ENCODE results near the gene PTPN21.

Gene PTPN21

DNA sequence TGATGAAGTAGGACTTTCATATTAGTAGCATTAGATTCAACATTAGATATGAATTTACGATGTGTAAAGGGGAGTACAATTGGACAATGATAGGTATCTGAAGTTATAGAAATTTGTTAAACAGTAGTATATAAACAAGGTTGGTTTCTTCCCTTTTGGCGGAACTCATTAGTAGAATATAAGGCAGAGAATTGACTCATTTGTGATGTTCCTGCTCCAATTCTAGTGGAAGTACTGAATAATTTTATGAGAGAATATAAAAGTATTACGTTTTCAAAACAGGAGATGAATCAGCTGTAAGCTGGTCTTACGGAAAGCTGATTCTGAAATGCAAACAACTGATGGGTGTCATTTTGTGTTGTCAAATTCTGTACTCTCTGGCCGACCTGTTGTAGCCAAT is 21.4 kb upstream of the PTPN21 start:
- Histone ChIP-seq H3K9me3 (ENCODE audit: control insufficient read depth, insufficient read depth, low read length) (no peaks in the 10 kb centered on the region), H3K4me1 (ENCODE audit: control insufficient read depth, insufficient read depth, low read length) (no peaks in the 10 kb centered on the region), H3K27me3 (ENCODE audit: control insufficient read depth, insufficient read depth, low read length) (no peaks in the 10 kb centered on the region), H3K9ac (ENCODE audit: low read depth, low read length) (no peak overlapping the region), H3K36me3 (ENCODE audit: control insufficient read depth, insufficient read depth, low read length) (peaks cover 98% of the 10 kb centered on the region), H3K4me3 (ENCODE audit: low read depth, low read length) (no peak overlapping the region), H3K27ac (ENCODE audit: low read depth, low read length) (no peak overlapping the region)

DNA sequence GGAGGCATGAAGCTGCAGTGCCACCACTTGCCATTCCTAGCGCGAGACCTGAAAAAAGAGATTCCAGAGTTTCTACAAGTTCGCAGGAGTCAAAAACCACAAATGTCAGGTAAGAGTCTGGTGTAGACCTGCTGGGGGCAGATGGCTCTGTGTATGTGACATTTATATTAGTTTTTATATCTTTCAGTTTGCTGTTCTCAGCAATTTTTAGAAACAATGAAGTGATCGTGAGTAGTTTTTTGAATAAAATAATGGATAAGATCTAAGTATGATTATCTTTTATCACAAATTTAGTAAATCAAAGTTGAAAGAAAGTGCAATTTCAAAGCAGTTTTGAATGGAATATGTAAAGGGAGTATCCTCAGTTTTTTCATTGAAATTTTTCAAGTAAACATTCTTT is 17.3 kb upstream of the PTPN21 start:
- no peak overlapping the region for H3K4me3 ChIP-seq (ENCODE audit: low read depth, low read length)
- H3K4me1 ChIP-seq (ENCODE audit: control insufficient read depth, insufficient read depth, low read length) = no peaks in the 10 kb centered on the region
- H3K27me3 ChIP-seq (ENCODE audit: control insufficient read depth, insufficient read depth, low read length) = no peaks in the 10 kb centered on the region
- H3K9me3 ChIP-seq (ENCODE audit: control insufficient read depth, insufficient read depth, low read length) = no peaks in the 10 kb centered on the region
- H3K9ac ChIP-seq (ENCODE audit: low read depth, low read length) = no peak overlapping the region
- H3K27ac ChIP-seq (ENCODE audit: low read depth, low read length) = no peak overlapping the region
- H3K36me3 ChIP-seq (ENCODE audit: control insufficient read depth, insufficient read depth, low read length) = peaks cover 97% of the 10 kb centered on the region

DNA sequence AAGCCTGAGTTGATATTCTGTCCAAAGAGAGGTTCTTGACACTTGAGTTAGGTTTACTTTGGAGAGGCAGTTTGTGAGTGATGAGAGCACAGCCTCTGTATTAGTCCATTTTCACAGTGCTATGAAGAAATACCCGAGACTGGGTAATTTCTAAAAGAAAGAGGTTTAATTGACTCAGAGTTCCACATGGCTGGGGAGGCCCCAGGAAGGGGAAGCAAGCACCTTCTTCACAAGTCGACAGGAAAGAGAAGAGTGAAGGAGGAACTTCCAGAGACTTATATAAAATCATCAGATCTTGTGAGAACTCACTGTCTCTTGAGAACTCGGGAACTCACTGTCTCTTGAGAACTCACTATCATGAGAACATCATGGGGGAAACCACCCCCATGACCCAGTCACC is 13.4 kb upstream of the PTPN21 start:
- Histone ChIP-seq H3K27me3 (ENCODE audit: control insufficient read depth, insufficient read depth, low read length) (no peaks in the 10 kb centered on the region), H3K36me3 (ENCODE audit: control insufficient read depth, insufficient read depth, low read length) (peaks cover 73% of the 10 kb centered on the region), H3K4me3 (ENCODE audit: low read depth, low read length) (no peak overlapping the region), H3K9me3 (ENCODE audit: control insufficient read depth, insufficient read depth, low read length) (no peaks in the 10 kb centered on the region), H3K27ac (ENCODE audit: low read depth, low read length) (no peak overlapping the region), H3K4me1 (ENCODE audit: control insufficient read depth, insufficient read depth, low read length) (no peaks in the 10 kb centered on the region), H3K9ac (ENCODE audit: low read depth, low read length) (no peak overlapping the region)

DNA sequence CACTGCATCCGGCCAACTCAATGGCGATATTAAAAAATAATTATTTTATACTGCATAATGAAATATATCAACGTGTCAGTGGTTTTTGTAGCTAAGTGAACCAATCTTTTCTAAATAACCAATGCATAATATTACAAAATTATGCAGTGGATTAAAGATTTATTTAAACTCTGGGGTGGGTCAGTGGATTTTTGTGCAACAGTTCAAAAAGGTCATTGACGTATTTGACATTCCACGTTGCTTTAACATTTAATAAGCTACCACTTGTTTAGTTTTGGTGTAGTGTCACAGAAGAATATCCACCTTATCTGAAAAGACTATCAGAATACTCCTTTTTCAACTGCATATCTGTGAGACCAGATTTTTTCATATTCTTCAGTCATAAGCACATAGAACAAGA is 10.6 kb upstream of the PTPN21 start:
- peaks cover 5% of the 10 kb centered on the region for H3K4me1 ChIP-seq (ENCODE audit: control insufficient read depth, insufficient read depth, low read length)
- no peak overlapping the region for H3K9ac ChIP-seq (ENCODE audit: low read depth, low read length)
- peaks cover 47% of the 10 kb centered on the region for H3K36me3 ChIP-seq (ENCODE audit: control insufficient read depth, insufficient read depth, low read length)
- no peak overlapping the region for H3K4me3 ChIP-seq (ENCODE audit: low read depth, low read length)
- H3K9me3 ChIP-seq (ENCODE audit: control insufficient read depth, insufficient read depth, low read length) = no peaks in the 10 kb centered on the region
- H3K27me3 ChIP-seq (ENCODE audit: control insufficient read depth, insufficient read depth, low read length) = no peaks in the 10 kb centered on the region
- H3K27ac ChIP-seq (ENCODE audit: low read depth, low read length) = no peak overlapping the region

DNA sequence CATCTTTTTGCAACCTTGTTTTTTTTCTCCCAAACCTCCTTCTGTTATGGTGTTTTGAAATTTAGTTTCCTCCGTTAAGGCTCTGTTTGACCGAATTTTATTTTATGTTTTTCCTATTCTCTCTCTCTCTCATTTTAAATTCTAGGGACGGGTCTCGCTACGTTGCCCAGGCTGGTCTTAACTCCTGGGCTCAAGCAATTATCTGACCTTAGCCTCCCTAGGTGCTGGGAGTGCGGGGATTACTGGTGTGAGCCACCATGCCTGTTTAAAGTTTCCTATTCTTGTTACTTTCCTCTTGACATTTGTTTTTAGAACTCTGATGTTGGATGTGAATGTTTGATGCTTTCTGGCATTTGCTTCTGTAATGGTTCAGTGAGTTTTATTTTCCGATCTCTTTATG is 9.0 kb upstream of the PTPN21 start:
- Histone ChIP-seq H3K36me3 (ENCODE audit: control insufficient read depth, insufficient read depth, low read length) (peaks cover 32% of the 10 kb centered on the region), H3K27ac (ENCODE audit: low read depth, low read length) (peak overlapping the region; percentile 96), H3K27me3 (ENCODE audit: control insufficient read depth, insufficient read depth, low read length) (no peaks in the 10 kb centered on the region), H3K4me3 (ENCODE audit: low read depth, low read length) (peak overlapping the region; percentile 100), H3K4me1 (ENCODE audit: control insufficient read depth, insufficient read depth, low read length) (peaks cover 5% of the 10 kb centered on the region), H3K9ac (ENCODE audit: low read depth, low read length) (peak overlapping the region; percentile 1; the same call in 1 of the 2 replicates), H3K9me3 (ENCODE audit: control insufficient read depth, insufficient read depth, low read length) (no peaks in the 10 kb centered on the region)

DNA sequence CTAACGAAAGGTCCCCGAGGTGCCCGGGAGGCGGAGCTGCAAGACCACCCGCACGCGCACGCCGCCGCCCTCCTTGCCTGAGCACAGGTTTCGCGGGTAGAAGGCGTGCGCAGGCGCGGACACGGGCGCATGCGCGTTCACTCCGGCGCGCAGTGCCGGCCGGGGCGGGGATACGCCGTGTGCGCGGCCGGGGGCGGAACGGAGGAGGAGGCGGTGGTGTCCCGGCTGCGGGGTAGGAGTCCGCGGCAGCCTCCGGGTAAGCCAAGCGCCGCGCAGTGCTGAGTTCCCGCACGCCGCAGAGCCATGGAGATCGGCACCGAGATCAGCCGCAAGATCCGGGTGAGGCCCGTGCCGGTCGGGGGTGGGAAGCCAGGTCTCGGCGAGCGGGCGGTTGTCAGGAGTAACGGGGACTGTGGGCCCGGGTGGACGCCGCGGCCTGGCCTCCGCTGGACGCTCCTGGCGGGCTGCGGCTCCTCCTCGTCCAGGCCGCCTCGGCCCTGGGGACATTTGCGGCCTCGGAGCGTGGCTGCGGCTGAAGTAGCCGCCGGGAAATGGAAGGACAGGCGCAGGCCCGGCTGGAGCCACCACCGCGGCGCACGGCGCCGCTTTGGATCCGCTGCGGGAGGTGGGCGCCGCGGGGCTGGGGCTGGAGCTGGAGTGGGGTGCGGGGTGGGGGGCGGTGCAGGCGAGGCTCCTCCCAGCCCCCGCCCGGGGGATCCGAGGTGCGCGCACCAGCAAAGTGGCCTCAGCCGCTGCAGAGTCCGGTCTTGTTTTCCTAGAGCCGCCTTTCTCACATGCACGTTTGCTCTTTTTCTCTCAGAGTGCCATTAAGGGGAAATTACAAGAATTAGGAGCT is 8.3 kb upstream of the PTPN21 start, which contains the start of gene ZC3H14:
Gene ZC3H14, plus strand, starts transcription at position 207 of the 856 bp plus-strand sequence. Its CDS starts 97 bp downstream, at position 304.
- H3K27ac ChIP-seq (ENCODE audit: low read depth, low read length) = peak within 1 kb of the TSS; percentile 96
- peaks cover 5% of the 10 kb centered on the region for H3K4me1 ChIP-seq (ENCODE audit: control insufficient read depth, insufficient read depth, low read length)
- peak within 1 kb of the TSS; percentile 93 for H3K9ac ChIP-seq (ENCODE audit: low read depth, low read length)
- H3K9me3 ChIP-seq (ENCODE audit: control insufficient read depth, insufficient read depth, low read length) = no peaks in the 10 kb centered on the region
- no peaks in the 10 kb centered on the region for H3K27me3 ChIP-seq (ENCODE audit: control insufficient read depth, insufficient read depth, low read length)
- H3K4me3 ChIP-seq (ENCODE audit: low read depth, low read length) = peak within 1 kb of the TSS; percentile 100
- peaks cover 24% of the 10 kb centered on the region for H3K36me3 ChIP-seq (ENCODE audit: control insufficient read depth, insufficient read depth, low read length)

DNA sequence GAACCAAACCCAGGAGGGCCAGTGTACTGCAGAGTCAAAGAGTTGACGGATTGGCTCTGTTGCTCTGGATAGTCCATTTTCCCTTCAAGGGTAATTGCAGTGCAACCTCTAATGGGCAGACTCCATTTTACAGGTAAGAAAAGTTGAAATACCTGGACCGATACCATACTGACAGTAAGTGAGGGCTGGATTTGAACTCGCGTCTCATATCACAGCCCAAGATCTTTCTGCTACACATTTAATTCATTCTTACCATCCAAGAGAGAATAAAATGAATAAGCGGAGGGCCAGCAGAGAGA is 7.7 kb upstream of the PTPN21 start:
- H3K36me3 ChIP-seq (ENCODE audit: control insufficient read depth, insufficient read depth, low read length) = peaks cover 18% of the 10 kb centered on the region
- H3K4me1 ChIP-seq (ENCODE audit: control insufficient read depth, insufficient read depth, low read length) = peaks cover 5% of the 10 kb centered on the region
- H3K27ac ChIP-seq (ENCODE audit: low read depth, low read length) = peak overlapping the region; percentile 39
- peak overlapping the region; percentile 93 for H3K9ac ChIP-seq (ENCODE audit: low read depth, low read length)
- peak overlapping the region; percentile 100 for H3K4me3 ChIP-seq (ENCODE audit: low read depth, low read length)
- H3K27me3 ChIP-seq (ENCODE audit: control insufficient read depth, insufficient read depth, low read length) = no peaks in the 10 kb centered on the region
- H3K9me3 ChIP-seq (ENCODE audit: control insufficient read depth, insufficient read depth, low read length) = no peaks in the 10 kb centered on the region

DNA sequence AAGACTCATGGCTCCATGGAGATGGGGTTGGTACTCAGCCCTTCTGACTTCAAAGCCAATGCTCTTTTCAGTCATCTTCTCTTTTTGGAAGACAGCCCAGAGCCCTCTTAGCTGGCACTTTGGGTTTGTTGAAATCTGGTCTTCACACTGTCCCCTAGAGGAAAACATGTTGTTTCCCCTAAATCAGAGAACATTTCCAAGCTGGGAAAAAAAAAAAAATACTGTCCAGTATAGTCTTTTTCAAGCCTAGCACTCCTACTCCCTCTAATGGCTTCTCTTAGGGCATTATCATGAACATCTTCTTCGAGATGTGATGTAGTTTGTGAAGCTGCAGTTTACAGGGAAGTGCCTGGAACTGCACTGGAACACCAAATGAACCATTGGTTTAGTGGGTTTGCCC is 5.0 kb upstream of the PTPN21 start:
- Histone ChIP-seq H3K36me3 (ENCODE audit: control insufficient read depth, insufficient read depth, low read length) (peaks cover 8% of the 10 kb centered on the region), H3K4me3 (ENCODE audit: low read depth, low read length) (no peak overlapping the region), H3K9me3 (ENCODE audit: control insufficient read depth, insufficient read depth, low read length) (no peaks in the 10 kb centered on the region), H3K27me3 (ENCODE audit: control insufficient read depth, insufficient read depth, low read length) (no peaks in the 10 kb centered on the region), H3K4me1 (ENCODE audit: control insufficient read depth, insufficient read depth, low read length) (peaks cover 17% of the 10 kb centered on the region), H3K9ac (ENCODE audit: low read depth, low read length) (no peak overlapping the region), H3K27ac (ENCODE audit: low read depth, low read length) (no peak overlapping the region)

DNA sequence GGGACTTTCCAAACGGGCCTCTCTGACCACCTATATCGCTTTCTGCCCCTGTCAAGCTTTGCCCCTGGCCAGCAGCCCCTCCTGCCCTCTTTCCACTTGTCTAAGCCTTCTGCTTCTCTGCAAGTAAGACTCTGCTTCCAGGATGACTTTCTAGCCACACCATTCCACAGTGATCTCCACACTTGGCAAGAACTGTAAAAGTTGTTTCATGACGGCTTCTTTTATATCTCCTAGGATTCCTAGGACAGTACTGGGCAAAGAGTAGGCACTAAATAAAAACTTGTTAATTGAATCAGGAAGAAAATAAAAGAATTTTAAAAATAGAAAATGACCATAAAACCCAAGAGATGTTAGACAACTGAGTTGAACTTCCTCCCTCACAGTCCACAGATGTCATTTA is 1.8 kb upstream of the PTPN21 start:
- H3K27me3 ChIP-seq (ENCODE audit: control insufficient read depth, insufficient read depth, low read length) = peaks cover 20% of the 10 kb centered on the region

DNA sequence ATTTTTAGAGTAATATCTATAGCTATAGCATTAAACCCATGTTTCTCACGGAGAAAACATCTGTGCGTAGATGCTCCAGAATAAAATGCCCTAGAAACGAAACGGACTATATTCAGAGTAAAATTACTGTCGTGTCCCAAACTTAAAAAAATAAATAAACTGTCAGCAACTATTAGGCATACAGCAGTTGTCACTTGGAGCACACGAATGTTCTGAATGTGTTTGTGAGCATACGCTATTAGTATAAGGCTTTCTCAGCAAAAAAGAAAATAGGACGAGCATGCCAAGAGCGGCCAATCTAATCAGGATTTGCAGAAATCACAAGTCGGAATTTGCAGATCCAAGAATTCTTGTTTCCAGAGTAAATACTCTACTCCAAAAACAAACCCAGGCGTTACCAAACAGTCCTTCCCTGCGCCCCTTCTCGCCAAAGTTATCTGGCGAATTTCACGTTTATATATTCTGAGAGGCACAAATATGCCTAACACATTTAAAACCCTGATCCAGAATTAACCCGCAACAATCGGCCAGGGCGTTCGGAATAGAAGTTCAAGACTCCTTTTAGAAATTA is 836 bp downstream of the PTPN21 start:
- peaks cover 11% of the 10 kb centered on the region for H3K36me3 ChIP-seq (ENCODE audit: control insufficient read depth, insufficient read depth, low read length)
- peak overlapping the region; percentile 91 for H3K27ac ChIP-seq (ENCODE audit: low read depth, low read length)
- peaks cover 20% of the 10 kb centered on the region for H3K27me3 ChIP-seq (ENCODE audit: control insufficient read depth, insufficient read depth, low read length)
- H3K4me1 ChIP-seq (ENCODE audit: control insufficient read depth, insufficient read depth, low read length) = peaks cover 22% of the 10 kb centered on the region
- H3K9me3 ChIP-seq (ENCODE audit: control insufficient read depth, insufficient read depth, low read length) = no peaks in the 10 kb centered on the region
- H3K4me3 ChIP-seq (ENCODE audit: low read depth, low read length) = peak overlapping the region; percentile 99
- H3K9ac ChIP-seq (ENCODE audit: low read depth, low read length) = peak overlapping the region; percentile 88

More for the DNA sequence above, 1.8 kb upstream of the PTPN21 start:
- Histone ChIP-seq H3K36me3 (ENCODE audit: control insufficient read depth, insufficient read depth, low read length) (no peaks in the 10 kb centered on the region), H3K4me1 (ENCODE audit: control insufficient read depth, insufficient read depth, low read length) (peaks cover 22% of the 10 kb centered on the region), H3K9me3 (ENCODE audit: control insufficient read depth, insufficient read depth, low read length) (no peaks in the 10 kb centered on the region), H3K27ac (ENCODE audit: low read depth, low read length) (no peak overlapping the region), H3K9ac (ENCODE audit: low read depth, low read length) (no peak overlapping the region), H3K4me3 (ENCODE audit: low read depth, low read length) (no peak overlapping the region)

DNA sequence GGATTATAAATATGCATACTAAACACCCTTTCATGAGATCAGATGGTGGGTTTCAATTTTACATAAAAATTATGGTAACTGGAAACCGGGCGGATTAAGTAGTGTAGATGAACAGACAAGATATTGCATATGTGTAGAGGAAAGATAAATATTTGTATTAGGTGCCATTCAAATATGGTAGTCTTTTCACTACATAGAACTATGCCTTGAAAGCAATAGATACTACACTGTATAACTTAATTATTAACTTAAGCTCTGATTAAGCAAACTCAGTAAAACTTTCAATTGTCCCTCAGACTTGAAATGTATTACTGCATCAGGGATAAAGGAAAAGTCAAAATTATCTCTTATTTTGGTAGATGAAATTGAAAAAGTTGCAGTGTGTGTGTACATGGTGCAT is 1.9 kb downstream of the PTPN21 start:
- Histone ChIP-seq H3K4me3 (ENCODE audit: low read depth, low read length) (peak overlapping the region; percentile 99), H3K9me3 (ENCODE audit: control insufficient read depth, insufficient read depth, low read length) (no peaks in the 10 kb centered on the region), H3K4me1 (ENCODE audit: control insufficient read depth, insufficient read depth, low read length) (peaks cover 22% of the 10 kb centered on the region), H3K36me3 (ENCODE audit: control insufficient read depth, insufficient read depth, low read length) (peaks cover 22% of the 10 kb centered on the region), H3K27ac (ENCODE audit: low read depth, low read length) (no peak overlapping the region), H3K9ac (ENCODE audit: low read depth, low read length) (no peak overlapping the region), H3K27me3 (ENCODE audit: control insufficient read depth, insufficient read depth, low read length) (peaks cover 20% of the 10 kb centered on the region)

Data from HUES48 (cell line).